ENCODE data around the gene KPNA4. TPM values are rescaled to one million over a fixed set of nuclear protein-coding genes. Genes with fewer than 3 reads are reported as not detected.

The KPNA4 gene
- total RNA-seq, 6 experiments from 2014 or later = 14.4 to 32.5 (median 18.9) TPM

- H3K4me1 ChIP-seq = peaks cover 0 to 43% (median 2%) of the 10 kb centered on the region in 4 donors
- DNase-seq = no peak
- WGBS (ENCODE audit: insufficient coverage, low coverage, low lambda C conversion rate, missing lambda C conversion rate) = 97% methylated on average over 3 of the region's 3 CpGs
- intact Hi-C loops (cut with DNase I) = no loop called here
- no peak for ATAC-seq
- no peak overlapping the region for H3K4me3 ChIP-seq
- no peak overlapping the region for H3K27ac ChIP-seq
- no peaks in the 10 kb centered on the region for H3K9me3 ChIP-seq
- no peaks in the 10 kb centered on the region for H3K27me3 ChIP-seq
- no peaks in the 10 kb centered on the region for H3K36me3 ChIP-seq
- TF ChIP-seq CTCF (IDR thresholded peaks at IDR 0.05) = no peak
- no peak for TF ChIP-seq POLR2A (IDR thresholded peaks at IDR 0.05)
Measured at GRCh38 chr3:160562952-160563351, 2.4 kb downstream of the KPNA4 start.

GRCh38 chr3:160557571-160557970 lies 7.8 kb downstream of the KPNA4 start:
- TF ChIP-seq CTCF (IDR thresholded peaks at IDR 0.05) (no peak), POLR2A (IDR thresholded peaks at IDR 0.05) (no peak)
- intact Hi-C loops (cut with DNase I) = no loop called here
- H3K4me1 ChIP-seq = peaks cover 0 to 21% (median 0%) of the 10 kb centered on the region in 4 donors
- no peak overlapping the region for H3K27ac ChIP-seq
- no peaks in the 10 kb centered on the region for H3K27me3 ChIP-seq
- WGBS (ENCODE audit: insufficient coverage, low coverage, low lambda C conversion rate, missing lambda C conversion rate) = 94% methylated on average over 2 of the region's 2 CpGs
- H3K36me3 ChIP-seq = no peaks in the 10 kb centered on the region
- ATAC-seq = no peak
- no peak overlapping the region for H3K4me3 ChIP-seq
- DNase-seq = no peak
- H3K9me3 ChIP-seq = no peaks in the 10 kb centered on the region

GRCh38 chr3:160556141-160556540 lies 9.2 kb downstream of the KPNA4 start:
- intact Hi-C loops (cut with DNase I) = no loop called here
- Histone ChIP-seq H3K36me3 (no peaks in the 10 kb centered on the region), H3K4me1 (peaks cover 0 to 16% (median 0%) of the 10 kb centered on the region in 4 donors), H3K27me3 (no peaks in the 10 kb centered on the region), H3K27ac (no peak overlapping the region), H3K9me3 (no peaks in the 10 kb centered on the region), H3K4me3 (no peak overlapping the region)
- 77% methylated on average over 2 of the region's 2 CpGs for WGBS (ENCODE audit: insufficient coverage, low coverage, low lambda C conversion rate, missing lambda C conversion rate)
- DNase-seq (no peak), ATAC-seq (no peak)
- TF ChIP-seq POLR2A (IDR thresholded peaks at IDR 0.05) (no peak), CTCF (IDR thresholded peaks at IDR 0.05) (no peak)

- ATAC-seq (no peak), DNase-seq (no peak)
- Histone ChIP-seq H3K27me3 (no peaks in the 10 kb centered on the region), H3K27ac (no peak overlapping the region), H3K9me3 (peaks cover 0 to 2% (median 0%) of the 10 kb centered on the region in 4 donors), H3K36me3 (no peaks in the 10 kb centered on the region), H3K4me1 (peaks cover 0 to 5% (median 0%) of the 10 kb centered on the region in 4 donors), H3K4me3 (no peak overlapping the region)
- no peak for TF ChIP-seq CTCF (IDR thresholded peaks at IDR 0.05)
- TF ChIP-seq POLR2A (IDR thresholded peaks at IDR 0.05) = no peak
- intact Hi-C loops (cut with DNase I) = no loop called here
- 93% methylated on average over 3 of the region's 3 CpGs for WGBS (ENCODE audit: insufficient coverage, low coverage, low lambda C conversion rate, missing lambda C conversion rate)
Measured at GRCh38 chr3:160554980-160555379, 10.4 kb downstream of the KPNA4 start.

- Histone ChIP-seq H3K9me3 (peaks cover 0 to 8% (median 0%) of the 10 kb centered on the region in 4 donors), H3K4me1 (no peaks in the 10 kb centered on the region), H3K4me3 (no peak overlapping the region), H3K27ac (no peak overlapping the region), H3K27me3 (no peaks in the 10 kb centered on the region), H3K36me3 (no peaks in the 10 kb centered on the region)
- TF ChIP-seq CTCF (IDR thresholded peaks at IDR 0.05) (no peak), POLR2A (IDR thresholded peaks at IDR 0.05) (no peak)
- 32% methylated on average over 1 of the region's 1 CpG for WGBS (ENCODE audit: insufficient coverage, low coverage, low lambda C conversion rate, missing lambda C conversion rate)
- no peak for DNase-seq
- intact Hi-C loops (cut with DNase I) = no loop called here
- ATAC-seq = peak in 1 of 4 donors; percentile 11
Measured at GRCh38 chr3:160553827-160554226, 11.5 kb downstream of the KPNA4 start.
